H9 (cell line): Measurements from ENCODE around the gene RRAD. TPM values are rescaled to one million over a fixed set of nuclear protein-coding genes. Genes with fewer than 3 reads are reported as not detected.

ENCODE experiments used
- DNase-seq: peaks from one replicate; pipeline ENCODE4 v3.0.0-alpha.2; 2017
- H2AFZ ChIP-seq: one replicate; pipeline ENCODE4 v1.6.1; 2013; ENCODE audit warnings: mild to moderate bottlenecking, low read length, control low read depth, moderate library complexity
- H2AK5ac ChIP-seq: 2 replicates; pipeline ENCODE4 v1.6.1; 2013; ENCODE audit warnings: low read length, control low read depth, mixed read lengths; ENCODE audit not compliant: insufficient read length
- H2BK120ac ChIP-seq: one replicate; pipeline ENCODE4 v1.6.1; 2013; ENCODE audit warnings: low read depth, mild to moderate bottlenecking, low read length, control low read depth, inconsistent platforms; ENCODE audit not compliant: poor library complexity, severe bottlenecking
- H2BK12ac ChIP-seq: 2 replicates; pipeline ENCODE4 v1.6.1; 2013; ENCODE audit warnings: low read length, control low read depth, mixed read lengths, low read depth; ENCODE audit not compliant: insufficient read length
- H2BK15ac ChIP-seq: 2 replicates; pipeline ENCODE4 v1.6.1; 2013; ENCODE audit warnings: low read depth, low read length, control low read depth
- H2BK20ac ChIP-seq: one replicate; pipeline ENCODE4 v1.6.1; 2013; ENCODE audit warnings: low read depth, mild to moderate bottlenecking, low read length, control low read depth, inconsistent platforms; ENCODE audit not compliant: poor library complexity, severe bottlenecking
- H2BK5ac ChIP-seq: 2 replicates; pipeline ENCODE4 v1.6.1; 2013; ENCODE audit warnings: low read length, control low read depth, mixed read lengths; ENCODE audit not compliant: insufficient read length
- H3K14ac ChIP-seq: 2 replicates; pipeline ENCODE4 v1.6.1; 2013; ENCODE audit warnings: low read length, control low read depth; ENCODE audit not compliant: insufficient read depth
- H3K18ac ChIP-seq: 2 replicates; pipeline ENCODE4 v1.6.1; 2013; ENCODE audit warnings: low read depth, mild to moderate bottlenecking, mixed read lengths, low read length, control low read depth; ENCODE audit not compliant: insufficient read length
- H3K23ac ChIP-seq: 2 replicates; pipeline ENCODE4 v1.6.1; 2013; ENCODE audit warnings: low read length, control low read depth, mixed read lengths, low read depth; ENCODE audit not compliant: insufficient read length
- H3K23me2 ChIP-seq: 2 replicates; pipeline ENCODE4 v1.6.1; 2013; ENCODE audit warnings: low read depth, mild to moderate bottlenecking, mixed read lengths, low read length, control low read depth; ENCODE audit not compliant: insufficient read length, poor library complexity, severe bottlenecking
- H3K27ac ChIP-seq: 2 replicates; pipeline ENCODE4 v1.5.1; 2013; ENCODE audit warnings: low read length, control low read depth, mixed read lengths, low read depth; ENCODE audit not compliant: insufficient read length
- H3K27me3 ChIP-seq: 2 replicates; pipeline ENCODE4 v1.6.1; 2013; ENCODE audit warnings: low read length, control low read depth, inconsistent platforms; ENCODE audit not compliant: insufficient read depth
- H3K4ac ChIP-seq: 2 replicates; pipeline ENCODE4 v1.6.1; 2013; ENCODE audit warnings: low read depth, mild to moderate bottlenecking, control low read depth, inconsistent platforms, low read length, moderate library complexity
- H3K4me1 ChIP-seq: 2 replicates; pipeline ENCODE4 v1.6.1; 2013; ENCODE audit warnings: low read length, control low read depth, inconsistent platforms; ENCODE audit not compliant: insufficient read depth
- H3K4me2 ChIP-seq: 2 replicates; pipeline ENCODE4 v1.6.1; 2013; ENCODE audit warnings: low read length, control low read depth, mixed read lengths; ENCODE audit not compliant: insufficient read length, insufficient read depth
- H3K56ac ChIP-seq: 2 replicates; pipeline ENCODE4 v1.6.1; 2013; ENCODE audit warnings: low read depth, mild to moderate bottlenecking, mixed read lengths, low read length, control low read depth; ENCODE audit not compliant: insufficient read length
- H3K79me1 ChIP-seq: 2 replicates; pipeline ENCODE4 v1.6.1; 2013; ENCODE audit warnings: low read depth, mild to moderate bottlenecking, moderate library complexity, low read length, control low read depth, inconsistent platforms; ENCODE audit not compliant: insufficient read depth, poor library complexity, severe bottlenecking
- H3K79me2 ChIP-seq: 2 replicates; pipeline ENCODE4 v1.6.1; 2013; ENCODE audit warnings: low read length, control low read depth, inconsistent platforms; ENCODE audit not compliant: insufficient read depth
- H3K9ac ChIP-seq: 2 replicates; pipeline ENCODE4 v1.6.1; 2013; ENCODE audit warnings: low read length, control low read depth, mixed read lengths; ENCODE audit not compliant: insufficient read length; ENCODE audit errors: extremely low read depth
- H3K9me3 ChIP-seq: one replicate; pipeline ENCODE4 v1.6.1; 2013; ENCODE audit warnings: low read depth, low read length, inconsistent platforms; ENCODE audit not compliant: control insufficient read depth
- H3T11ph ChIP-seq: one replicate; pipeline ENCODE4 v1.6.1; 2013; ENCODE audit warnings: mild to moderate bottlenecking, low read length, control low read depth, inconsistent platforms
- H4K20me1 ChIP-seq: one replicate; pipeline ENCODE4 v1.6.1; 2013; ENCODE audit not compliant: control insufficient read depth, insufficient read length, insufficient read depth
- H4K5ac ChIP-seq: 2 replicates; pipeline ENCODE4 v1.6.1; 2013; ENCODE audit warnings: low read depth, mild to moderate bottlenecking, mixed read lengths, low read length, control low read depth; ENCODE audit not compliant: insufficient read length
- H4K8ac ChIP-seq: replicated peaks from 2 replicates; pipeline ENCODE4 v1.6.1; 2013; ENCODE audit warnings: low read length, control low read depth, mixed read lengths, low read depth; ENCODE audit not compliant: insufficient read length
- H4K91ac ChIP-seq: 2 replicates; pipeline ENCODE4 v1.6.1; 2013; ENCODE audit warnings: low read depth, mild to moderate bottlenecking, moderate library complexity, mixed read lengths, low read length, control low read depth; ENCODE audit not compliant: insufficient read length
- H3K27ac Mint-ChIP-seq, 3 experiments: 2 replicates in 2 of 3; 3 replicates in 1 of 3; pipeline ENCODE4 v1.8.0; 2020 to 2021; ENCODE audit warnings: mixed read lengths in 3 of 3, mild to moderate bottlenecking in 1 of 3, moderate library complexity in 1 of 3
- H3K27me3 Mint-ChIP-seq: 2 replicates; pipeline ENCODE4 v1.8.0; 2021; ENCODE audit warnings: low read depth, mild to moderate bottlenecking, moderate library complexity, mixed read lengths
- H3K36me3 Mint-ChIP-seq, 3 experiments: 2 replicates in 2 of 3; 3 replicates in 1 of 3; pipeline ENCODE4 v1.8.0; 2020 to 2021; ENCODE audit warnings: low read depth in 3 of 3, mixed read lengths in 3 of 3; ENCODE audit not compliant: insufficient read depth in 1 of 3
- H3K4me1 Mint-ChIP-seq, 2 experiments: 2 replicates each; pipeline ENCODE4 v1.8.0; 2020; ENCODE audit warnings: mixed read lengths in 2 of 2
- H3K4me3 Mint-ChIP-seq, 2 experiments: 2 replicates in 1 of 2; 3 replicates in 1 of 2; pipeline ENCODE4 v1.8.0; 2020 to 2021; ENCODE audit warnings: mild to moderate bottlenecking in 2 of 2, mixed read lengths in 2 of 2, moderate library complexity in 1 of 2
- H3K9me3 Mint-ChIP-seq, 2 experiments: 2 replicates in 1 of 2; 3 replicates in 1 of 2; pipeline ENCODE4 v1.8.0; 2020; ENCODE audit warnings: mild to moderate bottlenecking in 2 of 2, mixed read lengths in 2 of 2, moderate library complexity in 1 of 2
- WGBS: extraction: QIAGEN DNeasy Blood & Tissue Kit; methylation state at CpG from one replicate; pipeline ENCODE4 v1.1.7; 2013; ENCODE audit warnings: missing lambda C conversion rate, low lambda C conversion rate, mixed read lengths; ENCODE audit not compliant: insufficient read length; ENCODE audit errors: extremely low coverage; 5-methylcytosine and 5-hydroxymethylcytosine counted together
- total RNA-seq: library from RNA; stranded (reverse); gene quantifications from 2 replicates; pipeline ENCODE4 v1.2.1, GENCODE V29; 2021
- TF ChIP-seq, protein P1 (sequence below): fragments of 200-600 bp; sonication (generic); conservative IDR thresholded peaks from 3 replicates; pipeline ENCODE4 v1.8.0; 2021; ENCODE audit warnings: antibody characterized with exemption, mild to moderate bottlenecking

The RRAD gene
- total RNA-seq, 1 experiment from 2014 or later, result 0.72 TPM

DNA sequence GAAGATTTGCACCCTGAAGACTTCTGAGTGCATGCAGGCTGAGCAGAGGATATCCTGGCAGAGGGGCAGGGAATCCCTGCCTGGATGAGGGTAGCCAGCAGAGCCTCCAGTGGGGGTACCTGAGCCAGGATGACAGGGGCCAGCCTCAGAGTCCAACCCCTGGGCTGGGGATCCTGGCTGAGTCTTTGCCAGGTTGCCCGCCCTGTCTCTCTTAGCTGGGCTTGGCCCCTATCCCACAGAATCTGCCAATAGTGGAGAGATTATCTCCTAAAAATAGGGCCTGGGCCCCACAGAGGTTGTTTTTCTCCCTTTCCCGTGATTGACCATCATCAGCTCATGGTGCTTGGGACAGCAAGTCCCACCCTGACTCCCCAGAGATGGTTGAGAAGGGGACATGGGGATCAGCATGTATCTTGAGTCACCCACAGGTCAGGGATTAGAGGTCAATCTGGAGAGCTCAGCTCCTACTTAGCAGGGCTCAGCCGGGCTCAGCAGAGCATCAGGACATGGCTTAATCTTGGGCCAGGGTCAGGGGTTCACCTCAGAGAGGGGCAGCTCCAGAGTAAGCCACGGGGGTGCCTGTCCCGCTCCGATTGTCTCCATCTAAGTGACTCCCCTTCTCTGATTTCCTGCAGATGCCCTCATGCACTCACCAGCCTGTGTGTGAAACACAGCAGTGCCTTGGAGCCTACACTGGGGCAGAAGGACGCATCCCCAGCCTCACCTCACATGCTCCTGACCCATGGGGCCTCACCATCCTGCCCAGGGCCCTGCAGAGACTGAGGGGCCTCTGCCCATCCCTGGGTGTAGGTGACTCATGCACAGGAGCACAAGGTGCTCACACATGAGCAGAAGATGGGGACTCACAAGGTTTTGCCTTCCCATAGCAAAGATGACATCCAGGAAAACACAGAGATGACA lies 18.2 kb downstream of the RRAD start:
- Histone ChIP-seq H2BK5ac (no peak overlapping the region), H3K4me1 (no peaks in the 10 kb centered on the region), H2AFZ (no peak overlapping the region), H2BK20ac (no peak overlapping the region), H4K91ac (no peak overlapping the region), H3K4ac (no peak overlapping the region), H3K23ac (no peak overlapping the region), H3T11ph (no peak overlapping the region), H3K14ac (no peak overlapping the region), H2BK15ac (no peak overlapping the region), H4K20me1 (no peaks in the 10 kb centered on the region), H3K27ac (no peak overlapping the region), H2BK12ac (no peak overlapping the region), H3K4me2 (no peak overlapping the region), H3K79me1 (no peaks in the 10 kb centered on the region), H2AK5ac (no peak overlapping the region), H2BK120ac (no peak overlapping the region), H3K23me2 (no peaks in the 10 kb centered on the region), H3K18ac (no peak overlapping the region), H3K27me3 (no peaks in the 10 kb centered on the region), H3K9ac (no peak overlapping the region), H4K5ac (no peak overlapping the region), H4K8ac (no peak overlapping the region), H3K9me3 (no peaks in the 10 kb centered on the region), H3K79me2 (no peaks in the 10 kb centered on the region), H3K56ac (no peak overlapping the region)
- DNase-seq, result no peak
- Mint-ChIP-seq H3K9me3 (no peaks in the 10 kb centered on the region), H3K36me3 (no peaks in the 10 kb centered on the region), H3K27ac (no peak overlapping the region), H3K4me1 (peaks cover 2 to 15% of the 10 kb centered on the region in 2 experiments; a peak in 3 of 4 replicates), H3K4me3 (no peak overlapping the region), H3K27me3 (peaks cover 26% of the 10 kb centered on the region)
- no CpG with 5 or more reads among the region's 7 CpGs for WGBS
- TF ChIP-seq, protein P1, sequence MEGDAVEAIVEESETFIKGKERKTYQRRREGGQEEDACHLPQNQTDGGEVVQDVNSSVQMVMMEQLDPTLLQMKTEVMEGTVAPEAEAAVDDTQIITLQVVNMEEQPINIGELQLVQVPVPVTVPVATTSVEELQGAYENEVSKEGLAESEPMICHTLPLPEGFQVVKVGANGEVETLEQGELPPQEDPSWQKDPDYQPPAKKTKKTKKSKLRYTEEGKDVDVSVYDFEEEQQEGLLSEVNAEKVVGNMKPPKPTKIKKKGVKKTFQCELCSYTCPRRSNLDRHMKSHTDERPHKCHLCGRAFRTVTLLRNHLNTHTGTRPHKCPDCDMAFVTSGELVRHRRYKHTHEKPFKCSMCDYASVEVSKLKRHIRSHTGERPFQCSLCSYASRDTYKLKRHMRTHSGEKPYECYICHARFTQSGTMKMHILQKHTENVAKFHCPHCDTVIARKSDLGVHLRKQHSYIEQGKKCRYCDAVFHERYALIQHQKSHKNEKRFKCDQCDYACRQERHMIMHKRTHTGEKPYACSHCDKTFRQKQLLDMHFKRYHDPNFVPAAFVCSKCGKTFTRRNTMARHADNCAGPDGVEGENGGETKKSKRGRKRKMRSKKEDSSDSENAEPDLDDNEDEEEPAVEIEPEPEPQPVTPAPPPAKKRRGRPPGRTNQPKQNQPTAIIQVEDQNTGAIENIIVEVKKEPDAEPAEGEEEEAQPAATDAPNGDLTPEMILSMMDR, result no peak
